NOMO-1 treated with DMSO at 0.1 percent for 48 hours (cell line): ENCODE measurements around the gene WFDC6.
A peak's percentile ranks its signal among the peaks of the same experiment; 100 is the strongest.
"Not testable (repeated sequence)": the region's sequence is repeated elsewhere in the genome, so short reads cannot be mapped to it uniquely, and the experiment has no call there.

Experiments used
- DNase-seq: peaks from one replicate; lab custom pipeline; 2025; ENCODE audit not compliant: unreplicated experiment; lab: John Stamatoyannopoulos, UW

The WFDC6 gene

GRCh38 chr20:45539382-45539781 is at the start of gene WFDC6:
TSS of gene WFDC6 (minus strand) at chr20:45539482. CDS start at chr20:45539407, 75 bp downstream.
- no peak for DNase-seq

- no peak for DNase-seq
Measured at GRCh38 chr20:45588800-45589199, 49.5 kb upstream of the WFDC6 start.

- DNase-seq, result not testable (repeated sequence)
Measured at GRCh38 chr20:45585986-45586385, 46.7 kb upstream of the WFDC6 start.

GRCh38 chr20:45584294-45584693 is 45.0 kb upstream of the WFDC6 start:
- not testable (repeated sequence) for DNase-seq

GRCh38 chr20:45583502-45583901 is 44.2 kb upstream of the WFDC6 start:
- DNase-seq, result no peak

GRCh38 chr20:45581702-45582101 is 42.4 kb upstream of the WFDC6 start:
- DNase-seq, result peak; percentile 21

GRCh38 chr20:45579184-45579583 is 39.9 kb upstream of the WFDC6 start, which contains the start of gene WFDC8:
TSS of gene WFDC8 (minus strand) at chr20:45579284. CDS start at chr20:45579247, 37 bp downstream.
- DNase-seq, result no peak

- no peak for DNase-seq
Measured at GRCh38 chr20:45578231-45578630, 38.9 kb upstream of the WFDC6 start.

GRCh38 chr20:45576995-45577394 is 37.7 kb upstream of the WFDC6 start:
- DNase-seq, result no peak

GRCh38 chr20:45575931-45576330 is 36.6 kb upstream of the WFDC6 start:
- DNase-seq, result no peak

GRCh38 chr20:45569650-45570049 is 30.4 kb upstream of the WFDC6 start:
- not testable (repeated sequence) for DNase-seq

GRCh38 chr20:45564760-45565276 is 25.5 kb upstream of the WFDC6 start:
- no peak for DNase-seq

- no peak for DNase-seq
Measured at GRCh38 chr20:45555198-45555597, 15.9 kb upstream of the WFDC6 start.

GRCh38 chr20:45552456-45552855 is 13.2 kb upstream of the WFDC6 start:
- DNase-seq, result no peak

- DNase-seq, result no peak
Measured at GRCh38 chr20:45550765-45551164, 11.5 kb upstream of the WFDC6 start.

- no peak for DNase-seq
Measured at GRCh38 chr20:45548410-45548809, 9.1 kb upstream of the WFDC6 start.

- no peak for DNase-seq
Measured at GRCh38 chr20:45547206-45547770, 8.0 kb upstream of the WFDC6 start, which contains the start of gene EPPIN. TSS of gene EPPIN (minus strand) at chr20:45547401. CDS start at chr20:45547357, 44 bp downstream.

GRCh38 chr20:45545754-45546453 is 6.6 kb upstream of the WFDC6 start:
- DNase-seq, result peak; percentile 46

- DNase-seq, result no peak
Measured at GRCh38 chr20:45545351-45545750, 6.1 kb upstream of the WFDC6 start.

- no peak for DNase-seq
Measured at GRCh38 chr20:45538209-45538799, 978 bp downstream of the WFDC6 start.

- no peak for DNase-seq
Measured at GRCh38 chr20:45527294-45527693, 12.0 kb downstream of the WFDC6 start.

GRCh38 chr20:45523821-45524220 is 15.5 kb downstream of the WFDC6 start:
- peak; percentile 65 for DNase-seq
